HEK293T (cell line): Measurements from ENCODE around the gene INHBC.

Experiments used
- ARNT ChIP-seq: fragments of 450-650 bp; IDR thresholded peaks from 2 replicates; pipeline ENCODE4 v1.6.1; 2017; ENCODE audit warnings: mild to moderate bottlenecking
- BHLHE40 ChIP-seq: fragments of 450-650 bp; IDR thresholded peaks from 2 replicates; pipeline ENCODE4 v1.6.1; 2016; ENCODE audit warnings: mild to moderate bottlenecking, moderate library complexity, borderline replicate concordance
- CTBP1 ChIP-seq: fragments of 450-650 bp; IDR thresholded peaks from 2 replicates; pipeline ENCODE4 v1.6.1; 2016; ENCODE audit warnings: borderline replicate concordance
- ELF4 ChIP-seq: fragments of 450-650 bp; IDR thresholded peaks from 2 replicates; pipeline ENCODE4 v1.6.1; 2017; ENCODE audit warnings: antibody characterized with exemption
- FOXA1 ChIP-seq: fragments of 450-650 bp; IDR thresholded peaks from 2 replicates; pipeline ENCODE4 v1.6.1; 2016; ENCODE audit warnings: mild to moderate bottlenecking
- FOXK2 ChIP-seq: fragments of 450-650 bp; IDR thresholded peaks from 2 replicates; pipeline ENCODE4 v1.6.1; 2016; ENCODE audit warnings: mild to moderate bottlenecking
- FOXM1 ChIP-seq: fragments of 450-650 bp; IDR thresholded peaks from 2 replicates; pipeline ENCODE4 v1.6.1; 2017; ENCODE audit warnings: mild to moderate bottlenecking, borderline replicate concordance
- HDGF ChIP-seq: fragments of 450-650 bp; IDR thresholded peaks from 2 replicates; pipeline ENCODE4 v1.6.1; 2017; ENCODE audit warnings: antibody characterized with exemption, borderline replicate concordance
- L3MBTL2 ChIP-seq: fragments of 450-650 bp; conservative IDR thresholded peaks from 2 replicates; pipeline ENCODE4 v1.6.1; 2016; ENCODE audit warnings: mild to moderate bottlenecking
- NFRKB ChIP-seq: fragments of 450-650 bp; IDR thresholded peaks from 2 replicates; pipeline ENCODE4 v1.6.1; 2016; ENCODE audit warnings: mild to moderate bottlenecking, moderate library complexity
- SP1 ChIP-seq: fragments of 450-650 bp; IDR thresholded peaks from 2 replicates; pipeline ENCODE4 v1.6.1; 2017
- SUZ12 ChIP-seq: fragments of 450-650 bp; IDR thresholded peaks from 2 replicates; pipeline ENCODE4 v1.6.1; 2016; ENCODE audit warnings: mild to moderate bottlenecking
- TARDBP ChIP-seq: fragments of 450-650 bp; IDR thresholded peaks from 2 replicates; pipeline ENCODE4 v1.6.1; 2016
- ZNF384 ChIP-seq: fragments of 450-650 bp; IDR thresholded peaks from 2 replicates; pipeline ENCODE4 v1.6.1; 2016

GRCh38 chr12:57434517-57435223 lies at the start of gene INHBC:
- no peak for TF ChIP-seq SP1
- TF ChIP-seq HDGF: no peak
- TF ChIP-seq ZNF384: no peak
- no peak for TF ChIP-seq SUZ12
- no peak for TF ChIP-seq FOXK2
- no peak for TF ChIP-seq BHLHE40
- no peak for TF ChIP-seq FOXM1
- TF ChIP-seq ELF4: no peak
- no peak for TF ChIP-seq ARNT
- no peak for TF ChIP-seq TARDBP
- no peak for TF ChIP-seq CTBP1
- TF ChIP-seq NFRKB: no peak
- TF ChIP-seq FOXA1: no peak
- no peak for TF ChIP-seq L3MBTL2
